CD4-positive, alpha-beta T cell treated with Interleukin-4 for 1 hour (primary cell): ENCODE measurements around the gene FAM149A.

Experiments
- DNase-seq, 2 donors: peaks; one replicate each; pipeline ENCODE4 v3.0.0-alpha.2; 2020 to 2022

Gene FAM149A

DNA sequence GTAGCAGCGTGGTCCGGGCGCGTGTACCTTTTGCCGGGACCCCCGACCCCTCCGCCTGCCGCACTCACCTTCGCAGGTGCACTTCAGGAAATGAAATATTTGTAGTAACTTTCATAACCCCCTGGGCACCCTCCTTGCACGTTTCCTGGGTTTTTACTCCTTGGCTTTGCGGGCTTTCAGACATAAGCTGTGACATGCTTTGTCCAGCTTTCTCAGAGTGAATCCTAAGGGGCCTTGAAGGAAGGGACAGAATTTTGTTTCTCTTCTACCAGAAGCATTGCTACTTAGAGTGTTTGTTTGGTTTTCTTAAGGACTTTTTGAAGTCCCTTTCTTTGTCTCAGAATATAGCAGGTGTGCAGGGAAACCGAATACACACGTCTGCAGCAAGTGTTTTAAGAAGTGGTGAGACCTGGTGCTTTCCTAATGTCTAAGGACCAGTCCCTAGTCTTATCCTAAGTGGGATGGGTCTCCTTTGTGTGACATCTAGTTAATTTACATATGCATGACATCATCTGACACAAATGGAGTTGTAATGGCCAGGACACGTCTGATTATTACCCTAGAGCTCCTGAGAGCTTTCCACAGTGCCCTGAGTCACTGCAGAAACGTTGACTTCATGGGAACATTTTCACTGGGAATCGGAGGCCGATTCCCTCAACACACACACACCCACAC is 1.3 kb downstream of the FAM149A start:
- DNase-seq, result no peak

DNA sequence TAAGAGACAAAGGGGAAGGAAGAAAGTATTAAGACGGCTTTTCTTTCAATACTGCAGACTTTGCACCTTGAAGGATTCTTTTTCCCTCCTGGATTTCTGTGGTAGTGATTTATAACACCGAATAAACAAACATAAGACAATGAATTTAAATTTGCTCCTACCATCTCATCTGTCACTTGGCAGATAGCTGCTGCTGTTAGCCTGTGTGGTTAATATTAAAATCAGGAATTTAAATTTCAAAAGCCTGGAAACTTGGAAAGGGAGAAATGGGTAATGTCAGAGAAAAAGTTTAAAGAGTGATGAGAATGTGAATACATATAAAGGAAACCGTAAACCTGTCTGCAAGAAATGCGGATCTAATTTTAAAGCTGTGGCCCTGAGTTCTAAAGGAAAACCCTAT is 3.4 kb downstream of the FAM149A start:
- no peak for DNase-seq

GRCh38 chr4:186108391-186108790 is 3.9 kb downstream of the FAM149A start:
- DNase-seq, result no peak

DNA sequence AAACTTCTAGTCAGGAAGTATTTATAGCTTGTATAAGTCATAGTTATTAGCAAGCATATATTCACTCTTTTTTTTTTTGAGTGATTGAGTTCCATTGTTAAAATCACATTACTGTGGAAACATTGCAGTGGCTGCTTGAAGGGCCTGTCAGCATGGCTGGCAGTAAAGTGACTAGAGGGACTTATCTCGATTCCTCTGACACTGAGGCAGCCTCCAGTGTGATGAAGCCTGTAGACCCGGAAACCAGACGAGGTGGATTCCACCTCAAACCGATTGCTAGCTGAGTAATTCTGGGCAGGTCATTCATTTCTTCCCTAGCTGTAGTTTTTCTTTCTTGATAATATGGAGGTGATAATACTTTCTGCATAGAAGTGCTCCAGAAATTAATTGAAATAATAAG is 4.7 kb downstream of the FAM149A start:
- DNase-seq, result no peak

DNA sequence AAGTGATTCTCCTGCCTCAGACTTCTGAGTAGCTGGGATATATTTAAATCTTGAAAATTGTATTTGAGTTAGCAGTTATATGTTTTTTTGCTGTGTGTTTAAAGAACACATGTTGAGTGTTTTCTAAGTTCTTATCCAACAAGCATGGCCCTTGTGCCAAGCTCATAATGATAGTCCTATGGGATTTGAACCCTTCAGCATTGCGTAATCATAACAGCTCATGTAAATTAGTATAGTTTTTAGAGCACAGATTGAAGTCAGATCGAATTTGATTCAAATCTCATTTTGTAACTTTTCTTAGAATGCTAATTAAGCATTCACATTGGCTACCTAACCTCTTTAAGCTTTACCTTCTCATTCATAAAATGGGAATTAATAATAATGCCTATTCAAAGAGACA is 12.2 kb downstream of the FAM149A start:
- no peak for DNase-seq

GRCh38 chr4:186118582-186118981 is 14.1 kb downstream of the FAM149A start:
- DNase-seq, result no peak

GRCh38 chr4:186121057-186121456 is 16.6 kb downstream of the FAM149A start:
- no peak for DNase-seq

- DNase-seq, result no peak
Observed at GRCh38 chr4:186128842-186129241, 24.3 kb downstream of the FAM149A start.

DNA sequence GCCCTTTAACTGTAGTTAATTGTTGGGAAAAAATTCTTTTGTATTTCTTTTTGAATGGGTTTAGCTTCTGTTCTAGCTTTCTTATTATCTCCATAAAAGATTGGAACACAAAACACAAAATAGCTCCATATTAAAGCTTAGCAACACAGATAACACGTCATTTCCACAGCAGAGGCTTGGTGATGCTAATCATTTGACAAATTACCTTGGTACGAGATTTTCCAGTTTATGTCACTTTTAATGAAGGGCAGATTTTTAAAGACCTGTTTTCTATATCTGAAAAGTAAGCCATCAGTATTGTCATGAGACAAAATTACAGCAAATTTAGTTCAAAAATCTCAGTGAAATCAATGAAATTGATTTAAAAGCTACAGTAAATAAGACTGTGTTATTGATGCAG is 27.4 kb downstream of the FAM149A start:
- DNase-seq, result no peak

DNA sequence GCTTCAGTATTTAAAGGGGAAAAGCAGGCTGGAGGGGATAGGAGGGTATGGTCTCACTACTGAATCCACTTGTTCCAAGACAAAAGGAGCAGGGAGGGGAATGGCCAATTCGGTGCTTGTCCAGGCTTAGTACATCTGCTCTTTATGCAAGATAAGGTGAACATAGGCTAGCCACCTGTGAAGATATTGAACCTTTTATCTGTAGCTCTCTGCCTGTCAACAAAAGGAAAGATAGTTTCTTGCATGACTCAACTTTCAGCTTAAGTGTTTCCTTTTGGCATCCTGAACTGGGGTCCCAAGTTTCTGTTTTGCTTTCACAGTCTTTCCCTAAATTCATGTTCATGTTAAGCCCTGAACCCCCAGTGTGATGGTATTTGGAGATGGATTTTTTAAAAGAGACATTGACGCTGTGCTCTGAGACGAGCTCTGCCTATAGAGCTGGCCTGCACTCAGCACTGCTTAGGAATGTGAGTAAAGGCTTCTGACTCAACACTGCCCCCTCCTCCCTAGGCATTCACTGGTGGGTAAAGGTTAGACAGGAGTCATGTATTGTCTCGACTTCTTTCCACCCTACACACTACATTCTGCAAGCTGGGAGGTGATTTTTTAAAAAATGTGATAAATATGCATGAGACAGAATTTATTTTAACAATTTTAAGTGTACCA is 28.2 kb downstream of the FAM149A start:
- no peak for DNase-seq

DNA sequence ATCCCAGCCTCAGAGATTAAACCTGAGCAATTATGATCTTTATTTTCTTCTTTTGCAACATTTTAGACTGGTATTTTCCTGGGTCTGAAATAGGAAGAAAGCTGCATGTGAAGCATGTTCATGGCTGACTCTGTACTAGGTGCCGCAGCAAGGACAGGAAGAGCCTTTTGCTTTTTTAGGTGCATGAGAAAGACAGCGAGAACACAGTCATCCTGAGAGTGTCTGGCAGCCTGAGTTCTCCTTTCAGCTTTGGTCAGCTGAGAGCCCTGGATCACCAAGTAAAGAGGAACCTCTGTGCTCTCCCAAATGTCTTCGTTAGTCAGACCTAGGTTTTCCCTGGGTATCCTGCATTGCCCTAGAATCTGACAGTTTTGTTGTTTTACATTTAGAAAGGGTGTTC is 29.8 kb downstream of the FAM149A start:
- DNase-seq, result peak; percentile 11 to 21

GRCh38 chr4:186134861-186135260 is 30.4 kb downstream of the FAM149A start:
- DNase-seq, result no peak

DNA sequence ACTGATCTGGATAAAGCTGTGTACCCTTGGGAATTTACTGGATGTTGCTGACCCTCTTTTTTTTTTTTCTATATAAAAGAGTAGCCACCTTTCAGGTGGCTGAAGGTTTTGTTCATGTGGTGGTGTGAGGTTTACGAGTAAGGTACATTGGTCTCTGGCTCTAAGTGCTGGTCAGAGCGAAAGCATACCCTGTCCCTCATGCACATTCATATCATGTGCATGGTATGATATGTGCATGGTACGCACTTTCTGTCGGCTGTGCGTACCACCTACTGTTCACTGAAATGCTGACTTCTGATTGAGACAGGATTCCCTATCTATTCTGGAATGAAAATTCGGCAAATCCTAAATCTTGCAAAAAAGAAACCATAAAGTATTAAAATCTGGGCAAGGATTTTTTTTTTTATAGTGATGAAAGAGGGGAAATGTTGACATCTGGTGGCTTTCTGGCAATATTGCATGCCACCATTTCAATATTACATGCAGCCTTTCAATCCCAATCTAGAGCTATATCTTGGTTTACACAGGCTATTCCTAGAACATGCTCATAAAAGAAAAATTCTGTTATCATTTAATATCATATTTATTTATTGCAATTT is 32.8 kb downstream of the FAM149A start:
- no peak for DNase-seq

GRCh38 chr4:186144198-186144945 is 39.9 kb downstream of the FAM149A start:
- DNase-seq, result no peak

- no peak for DNase-seq
Observed at GRCh38 chr4:186144946-186145569, 40.6 kb downstream of the FAM149A start.

- DNase-seq, result no peak
Observed at GRCh38 chr4:186146458-186146857, 42.0 kb downstream of the FAM149A start.

DNA sequence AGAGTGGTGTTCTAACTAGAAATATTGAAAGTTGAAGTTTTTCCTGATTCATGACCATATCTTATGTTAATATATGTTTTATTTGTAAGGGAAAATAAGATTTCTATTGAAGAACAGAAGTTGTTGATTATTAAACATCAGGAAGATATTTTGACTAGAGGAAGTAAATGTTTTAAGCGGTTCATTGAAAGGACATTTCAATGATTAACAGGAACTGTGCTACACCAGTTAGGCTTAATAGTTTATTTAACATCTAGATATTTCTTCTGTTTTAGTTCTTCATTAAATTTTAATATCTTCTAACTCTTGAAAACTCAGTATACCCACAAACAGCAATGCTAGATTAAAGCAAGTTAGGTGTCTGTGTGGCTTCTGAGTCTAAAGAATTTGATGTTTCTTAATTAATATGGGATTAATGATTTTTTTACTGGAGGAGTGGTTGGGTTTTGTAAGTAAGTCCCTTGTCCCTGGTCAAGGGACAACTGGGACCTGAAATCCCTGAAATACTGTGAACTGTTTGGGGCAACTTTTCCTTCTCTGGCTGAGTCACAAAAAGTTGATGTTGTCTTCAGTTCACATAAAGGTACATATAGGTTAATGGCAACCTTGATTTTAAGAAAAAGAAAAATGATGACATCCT is 44.0 kb downstream of the FAM149A start:
- DNase-seq, result no peak

GRCh38 chr4:186149872-186150271 is 45.4 kb downstream of the FAM149A start:
- DNase-seq, result no peak

DNA sequence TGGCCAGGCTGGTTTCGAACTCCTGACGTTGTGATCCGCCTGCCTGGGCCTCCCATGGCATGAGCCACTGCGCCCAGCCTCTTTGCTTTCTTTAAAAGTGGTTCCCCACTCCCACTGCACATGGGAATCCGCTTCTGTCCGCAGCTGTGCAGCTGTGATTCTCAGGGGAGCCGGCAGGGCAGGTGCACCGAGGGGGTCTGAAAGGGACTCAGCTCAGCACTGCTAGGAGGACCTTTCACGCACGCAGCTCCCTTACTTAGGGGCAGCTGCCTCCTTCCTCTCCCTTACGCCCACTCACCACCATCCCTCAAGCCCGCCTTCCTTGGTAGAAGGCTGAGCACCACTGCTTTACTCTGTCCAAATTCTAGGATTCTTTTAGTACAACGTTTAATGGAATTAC is 46.4 kb downstream of the FAM149A start:
- no peak for DNase-seq

DNA sequence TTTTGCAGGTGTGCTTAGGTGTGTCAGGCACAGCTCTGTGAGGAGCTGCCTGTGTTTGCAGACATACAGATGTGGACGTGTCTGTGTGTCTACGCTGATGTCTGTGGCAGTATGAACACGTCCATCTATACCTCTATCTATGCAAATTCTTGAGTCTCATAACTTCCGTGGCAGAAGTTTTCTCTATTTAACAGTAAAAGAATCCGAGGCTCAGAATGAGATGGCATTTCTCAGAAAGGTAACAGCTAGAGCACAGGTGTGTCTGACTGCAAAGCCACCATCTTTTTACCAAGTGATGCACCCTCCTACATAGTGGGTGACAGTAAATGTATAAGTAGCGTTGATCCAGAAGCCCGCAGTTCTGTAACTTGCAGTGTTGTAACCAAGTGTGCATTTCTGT is 47.0 kb downstream of the FAM149A start:
- DNase-seq, result no peak

DNA sequence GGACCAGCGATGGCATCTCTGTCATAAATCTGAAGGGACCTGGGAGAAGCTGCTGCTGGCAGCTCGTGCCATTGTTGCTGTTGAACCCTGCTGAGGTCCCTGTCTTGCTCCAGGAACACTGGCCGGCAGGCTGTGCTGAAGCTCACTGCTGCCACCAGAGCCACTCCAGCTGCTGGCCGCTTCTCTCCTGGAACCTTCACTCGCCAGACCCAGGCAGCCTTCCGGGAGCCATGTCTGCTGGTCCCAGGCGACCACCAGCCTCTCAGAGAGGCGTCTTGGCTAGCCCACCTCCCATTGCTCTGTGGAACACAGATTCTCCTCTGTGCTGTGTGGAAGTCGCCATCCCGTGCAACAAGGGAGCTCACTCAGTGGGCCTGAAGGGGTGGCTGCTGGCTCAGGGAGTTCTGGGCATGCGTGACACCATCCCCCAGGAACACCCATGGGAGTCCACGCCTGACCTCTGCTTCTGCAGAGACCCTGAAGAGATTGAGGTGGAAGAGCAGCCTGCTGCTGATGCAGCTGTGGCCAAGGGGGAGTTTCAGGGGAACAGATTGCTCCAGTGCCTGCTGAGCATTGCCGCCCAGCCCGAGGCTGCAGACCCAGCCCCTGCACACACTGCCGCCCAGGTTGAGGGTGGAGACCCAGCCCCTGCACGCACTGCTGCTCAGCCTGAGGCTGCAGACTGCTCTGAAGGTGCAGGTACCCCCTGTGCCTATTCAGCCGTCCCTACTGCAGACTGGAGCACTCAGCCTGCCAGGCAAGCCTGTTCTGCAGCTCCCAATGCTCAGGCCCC is 53.7 kb downstream of the FAM149A start:
- no peak for DNase-seq

GRCh38 chr4:186158966-186159365 is 54.5 kb downstream of the FAM149A start:
- no peak for DNase-seq
